ENCODE measurements around the gene TRPM1.

- TF ChIP-seq POLR2A (IDR thresholded peaks at IDR 0.05; ENCODE audit: low read depth): no peak
- no peak for TF ChIP-seq CTCF (IDR thresholded peaks at IDR 0.05)
These were observed 67.4 kb downstream of the TRPM1 start for GRCh38 chr15:31034152-31034551.
